WTC11 (cell line): ENCODE measurements around the gene ATM.
"Not testable (repeated sequence)": the region's sequence is repeated elsewhere in the genome, so short reads cannot be mapped to it uniquely, and the experiment has no call there.

Experiments used
- FOXJ3 ChIP-seq: sonication (generic); formaldehyde crosslinking; IDR thresholded peaks from 2 replicates; pipeline ENCODE4 v1.9.0; 2021; ENCODE audit warnings: missing genetic modification reagents, mild to moderate bottlenecking, borderline replicate concordance
- FOXK1 ChIP-seq: sonication (generic); formaldehyde crosslinking; IDR thresholded peaks from 2 replicates; pipeline ENCODE4 v1.8.0; 2022; ENCODE audit warnings: mild to moderate bottlenecking, moderate library complexity, missing genetic modification reagents
- NR2C2 ChIP-seq: sonication (generic); formaldehyde crosslinking; IDR thresholded peaks from 2 replicates; pipeline ENCODE4 v1.8.0; 2022; ENCODE audit warnings: mild to moderate bottlenecking, missing genetic modification reagents
- SP1 ChIP-seq: sonication (generic); formaldehyde crosslinking; conservative IDR thresholded peaks from 2 replicates; pipeline ENCODE4 v1.8.1; 2022; ENCODE audit warnings: missing genetic modification reagents
- ZNF138 ChIP-seq: sonication (generic); formaldehyde crosslinking; conservative IDR thresholded peaks from 2 replicates; pipeline ENCODE4 v1.8.1; 2022; ENCODE audit warnings: mild to moderate bottlenecking, moderate library complexity, missing genetic modification reagents
- TF ChIP-seq, protein P1 (sequence below): sonication (generic); formaldehyde crosslinking; IDR thresholded peaks from 2 replicates; pipeline ENCODE4 v1.8.1; 2023; ENCODE audit warnings: mild to moderate bottlenecking, moderate library complexity, missing genetic modification reagents
- TF ChIP-seq, protein P2 (sequence below): fragments of 200-600 bp; IDR thresholded peaks from 2 replicates; pipeline ENCODE4 v1.8.0; 2022; ENCODE audit warnings: antibody characterized with exemption
- TF ChIP-seq, protein P3 (sequence below): sonication (generic); formaldehyde crosslinking; IDR thresholded peaks from 2 replicates; pipeline ENCODE4 v1.8.0; 2022; ENCODE audit warnings: mild to moderate bottlenecking, missing genetic modification reagents
- TF ChIP-seq, protein P4 (sequence below): sonication (generic); formaldehyde crosslinking; conservative IDR thresholded peaks from 2 replicates; pipeline ENCODE4 v1.8.1; 2022; ENCODE audit warnings: mild to moderate bottlenecking, missing genetic modification reagents
- TF ChIP-seq, protein P5 (sequence below): sonication (generic); formaldehyde crosslinking; IDR thresholded peaks from 2 replicates; pipeline ENCODE4 v1.8.1; 2023; ENCODE audit warnings: mild to moderate bottlenecking, missing genetic modification reagents, borderline replicate concordance

DNA sequence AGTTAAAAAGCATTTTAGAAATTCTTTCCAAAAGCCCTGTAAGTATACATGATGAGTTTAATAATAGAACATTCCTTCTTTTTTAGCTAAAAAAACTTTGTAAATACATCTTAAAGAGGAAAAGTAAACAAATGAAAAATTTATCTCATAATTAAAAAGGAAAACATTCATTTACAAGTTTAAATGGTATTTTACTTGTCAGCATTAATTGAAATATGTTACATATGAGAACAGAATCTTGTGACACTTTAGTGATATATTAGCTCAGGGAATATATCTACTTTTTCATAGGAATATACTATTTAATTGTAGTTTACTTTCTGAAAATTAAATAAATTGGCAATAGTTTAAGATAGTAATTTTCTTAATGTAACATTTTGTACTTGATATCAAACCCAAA, 66.2 kb downstream of the ATM start:
- TF ChIP-seq, protein P1, sequence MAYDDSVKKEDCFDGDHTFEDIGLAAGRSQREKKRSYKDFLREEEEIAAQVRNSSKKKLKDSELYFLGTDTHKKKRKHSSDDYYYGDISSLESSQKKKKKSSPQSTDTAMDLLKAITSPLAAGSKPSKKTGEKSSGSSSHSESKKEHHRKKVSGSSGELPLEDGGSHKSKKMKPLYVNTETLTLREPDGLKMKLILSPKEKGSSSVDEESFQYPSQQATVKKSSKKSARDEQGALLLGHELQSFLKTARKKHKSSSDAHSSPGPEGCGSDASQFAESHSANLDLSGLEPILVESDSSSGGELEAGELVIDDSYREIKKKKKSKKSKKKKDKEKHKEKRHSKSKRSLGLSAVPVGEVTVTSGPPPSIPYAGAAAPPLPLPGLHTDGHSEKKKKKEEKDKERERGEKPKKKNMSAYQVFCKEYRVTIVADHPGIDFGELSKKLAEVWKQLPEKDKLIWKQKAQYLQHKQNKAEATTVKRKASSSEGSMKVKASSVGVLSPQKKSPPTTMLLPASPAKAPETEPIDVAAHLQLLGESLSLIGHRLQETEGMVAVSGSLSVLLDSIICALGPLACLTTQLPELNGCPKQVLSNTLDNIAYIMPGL (CRISPR knock-in tag): not testable (repeated sequence)
- TF ChIP-seq, protein P2, sequence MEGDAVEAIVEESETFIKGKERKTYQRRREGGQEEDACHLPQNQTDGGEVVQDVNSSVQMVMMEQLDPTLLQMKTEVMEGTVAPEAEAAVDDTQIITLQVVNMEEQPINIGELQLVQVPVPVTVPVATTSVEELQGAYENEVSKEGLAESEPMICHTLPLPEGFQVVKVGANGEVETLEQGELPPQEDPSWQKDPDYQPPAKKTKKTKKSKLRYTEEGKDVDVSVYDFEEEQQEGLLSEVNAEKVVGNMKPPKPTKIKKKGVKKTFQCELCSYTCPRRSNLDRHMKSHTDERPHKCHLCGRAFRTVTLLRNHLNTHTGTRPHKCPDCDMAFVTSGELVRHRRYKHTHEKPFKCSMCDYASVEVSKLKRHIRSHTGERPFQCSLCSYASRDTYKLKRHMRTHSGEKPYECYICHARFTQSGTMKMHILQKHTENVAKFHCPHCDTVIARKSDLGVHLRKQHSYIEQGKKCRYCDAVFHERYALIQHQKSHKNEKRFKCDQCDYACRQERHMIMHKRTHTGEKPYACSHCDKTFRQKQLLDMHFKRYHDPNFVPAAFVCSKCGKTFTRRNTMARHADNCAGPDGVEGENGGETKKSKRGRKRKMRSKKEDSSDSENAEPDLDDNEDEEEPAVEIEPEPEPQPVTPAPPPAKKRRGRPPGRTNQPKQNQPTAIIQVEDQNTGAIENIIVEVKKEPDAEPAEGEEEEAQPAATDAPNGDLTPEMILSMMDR: not testable (repeated sequence)
- not testable (repeated sequence) for TF ChIP-seq ZNF138 (CRISPR knock-in tag); NR2C2 (CRISPR knock-in tag); FOXK1; FOXJ3; SP1 (CRISPR knock-in tag)
- TF ChIP-seq, protein P3, sequence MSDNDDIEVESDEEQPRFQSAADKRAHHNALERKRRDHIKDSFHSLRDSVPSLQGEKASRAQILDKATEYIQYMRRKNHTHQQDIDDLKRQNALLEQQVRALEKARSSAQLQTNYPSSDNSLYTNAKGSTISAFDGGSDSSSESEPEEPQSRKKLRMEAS (CRISPR knock-in tag): not testable (repeated sequence)
- TF ChIP-seq, protein P4, sequence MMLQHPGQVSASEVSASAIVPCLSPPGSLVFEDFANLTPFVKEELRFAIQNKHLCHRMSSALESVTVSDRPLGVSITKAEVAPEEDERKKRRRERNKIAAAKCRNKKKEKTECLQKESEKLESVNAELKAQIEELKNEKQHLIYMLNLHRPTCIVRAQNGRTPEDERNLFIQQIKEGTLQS (CRISPR knock-in tag): not testable (repeated sequence)
- TF ChIP-seq, protein P5, sequence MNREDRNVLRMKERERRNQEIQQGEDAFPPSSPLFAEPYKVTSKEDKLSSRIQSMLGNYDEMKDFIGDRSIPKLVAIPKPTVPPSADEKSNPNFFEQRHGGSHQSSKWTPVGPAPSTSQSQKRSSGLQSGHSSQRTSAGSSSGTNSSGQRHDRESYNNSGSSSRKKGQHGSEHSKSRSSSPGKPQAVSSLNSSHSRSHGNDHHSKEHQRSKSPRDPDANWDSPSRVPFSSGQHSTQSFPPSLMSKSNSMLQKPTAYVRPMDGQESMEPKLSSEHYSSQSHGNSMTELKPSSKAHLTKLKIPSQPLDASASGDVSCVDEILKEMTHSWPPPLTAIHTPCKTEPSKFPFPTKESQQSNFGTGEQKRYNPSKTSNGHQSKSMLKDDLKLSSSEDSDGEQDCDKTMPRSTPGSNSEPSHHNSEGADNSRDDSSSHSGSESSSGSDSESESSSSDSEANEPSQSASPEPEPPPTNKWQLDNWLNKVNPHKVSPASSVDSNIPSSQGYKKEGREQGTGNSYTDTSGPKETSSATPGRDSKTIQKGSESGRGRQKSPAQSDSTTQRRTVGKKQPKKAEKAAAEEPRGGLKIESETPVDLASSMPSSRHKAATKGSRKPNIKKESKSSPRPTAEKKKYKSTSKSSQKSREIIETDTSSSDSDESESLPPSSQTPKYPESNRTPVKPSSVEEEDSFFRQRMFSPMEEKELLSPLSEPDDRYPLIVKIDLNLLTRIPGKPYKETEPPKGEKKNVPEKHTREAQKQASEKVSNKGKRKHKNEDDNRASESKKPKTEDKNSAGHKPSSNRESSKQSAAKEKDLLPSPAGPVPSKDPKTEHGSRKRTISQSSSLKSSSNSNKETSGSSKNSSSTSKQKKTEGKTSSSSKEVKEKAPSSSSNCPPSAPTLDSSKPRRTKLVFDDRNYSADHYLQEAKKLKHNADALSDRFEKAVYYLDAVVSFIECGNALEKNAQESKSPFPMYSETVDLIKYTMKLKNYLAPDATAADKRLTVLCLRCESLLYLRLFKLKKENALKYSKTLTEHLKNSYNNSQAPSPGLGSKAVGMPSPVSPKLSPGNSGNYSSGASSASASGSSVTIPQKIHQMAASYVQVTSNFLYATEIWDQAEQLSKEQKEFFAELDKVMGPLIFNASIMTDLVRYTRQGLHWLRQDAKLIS (CRISPR knock-in tag): not testable (repeated sequence)
